AG10803 (cell line): Measurements from ENCODE around the gene PDGFA.

Source experiments
- DNase-seq: peaks from one replicate; pipeline ENCODE4 v3.0.0; 2010; ENCODE audit warnings: low read depth
- H3K4me3 ChIP-seq: 2 replicates; pipeline ENCODE4 v1.5.1; 2011; ENCODE audit warnings: mild to moderate bottlenecking, low read length, control low read depth
- TF ChIP-seq, protein P1 (sequence below): conservative IDR thresholded peaks from 2 replicates; pipeline ENCODE4 v1.5.1; 2011; ENCODE audit warnings: mild to moderate bottlenecking, low read length, control low read depth, inconsistent platforms

PDGFA gene

DNA sequence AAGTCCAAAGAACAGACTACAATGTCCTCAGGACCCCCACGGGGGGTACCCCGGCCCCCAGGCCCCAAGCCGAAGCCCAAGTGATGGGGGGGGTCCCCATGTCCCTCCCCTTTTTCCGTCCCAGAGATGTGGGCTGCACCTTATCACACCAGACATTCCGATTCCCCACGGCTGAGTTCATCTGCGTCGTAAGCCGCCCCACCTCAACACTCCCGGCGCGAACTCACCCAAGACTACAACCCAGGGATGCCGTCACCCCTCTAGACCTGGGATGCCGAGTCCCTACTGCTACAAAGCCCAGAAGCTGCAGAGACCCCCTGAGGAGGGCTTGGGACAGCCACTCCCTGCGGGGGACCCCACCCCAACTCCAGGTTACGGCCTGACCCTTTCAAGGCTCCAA is 14.5 kb downstream of the PDGFA start:
- TF ChIP-seq, protein P1, sequence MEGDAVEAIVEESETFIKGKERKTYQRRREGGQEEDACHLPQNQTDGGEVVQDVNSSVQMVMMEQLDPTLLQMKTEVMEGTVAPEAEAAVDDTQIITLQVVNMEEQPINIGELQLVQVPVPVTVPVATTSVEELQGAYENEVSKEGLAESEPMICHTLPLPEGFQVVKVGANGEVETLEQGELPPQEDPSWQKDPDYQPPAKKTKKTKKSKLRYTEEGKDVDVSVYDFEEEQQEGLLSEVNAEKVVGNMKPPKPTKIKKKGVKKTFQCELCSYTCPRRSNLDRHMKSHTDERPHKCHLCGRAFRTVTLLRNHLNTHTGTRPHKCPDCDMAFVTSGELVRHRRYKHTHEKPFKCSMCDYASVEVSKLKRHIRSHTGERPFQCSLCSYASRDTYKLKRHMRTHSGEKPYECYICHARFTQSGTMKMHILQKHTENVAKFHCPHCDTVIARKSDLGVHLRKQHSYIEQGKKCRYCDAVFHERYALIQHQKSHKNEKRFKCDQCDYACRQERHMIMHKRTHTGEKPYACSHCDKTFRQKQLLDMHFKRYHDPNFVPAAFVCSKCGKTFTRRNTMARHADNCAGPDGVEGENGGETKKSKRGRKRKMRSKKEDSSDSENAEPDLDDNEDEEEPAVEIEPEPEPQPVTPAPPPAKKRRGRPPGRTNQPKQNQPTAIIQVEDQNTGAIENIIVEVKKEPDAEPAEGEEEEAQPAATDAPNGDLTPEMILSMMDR: no peak
- no peak for DNase-seq
- no peak overlapping the region for H3K4me3 ChIP-seq

DNA sequence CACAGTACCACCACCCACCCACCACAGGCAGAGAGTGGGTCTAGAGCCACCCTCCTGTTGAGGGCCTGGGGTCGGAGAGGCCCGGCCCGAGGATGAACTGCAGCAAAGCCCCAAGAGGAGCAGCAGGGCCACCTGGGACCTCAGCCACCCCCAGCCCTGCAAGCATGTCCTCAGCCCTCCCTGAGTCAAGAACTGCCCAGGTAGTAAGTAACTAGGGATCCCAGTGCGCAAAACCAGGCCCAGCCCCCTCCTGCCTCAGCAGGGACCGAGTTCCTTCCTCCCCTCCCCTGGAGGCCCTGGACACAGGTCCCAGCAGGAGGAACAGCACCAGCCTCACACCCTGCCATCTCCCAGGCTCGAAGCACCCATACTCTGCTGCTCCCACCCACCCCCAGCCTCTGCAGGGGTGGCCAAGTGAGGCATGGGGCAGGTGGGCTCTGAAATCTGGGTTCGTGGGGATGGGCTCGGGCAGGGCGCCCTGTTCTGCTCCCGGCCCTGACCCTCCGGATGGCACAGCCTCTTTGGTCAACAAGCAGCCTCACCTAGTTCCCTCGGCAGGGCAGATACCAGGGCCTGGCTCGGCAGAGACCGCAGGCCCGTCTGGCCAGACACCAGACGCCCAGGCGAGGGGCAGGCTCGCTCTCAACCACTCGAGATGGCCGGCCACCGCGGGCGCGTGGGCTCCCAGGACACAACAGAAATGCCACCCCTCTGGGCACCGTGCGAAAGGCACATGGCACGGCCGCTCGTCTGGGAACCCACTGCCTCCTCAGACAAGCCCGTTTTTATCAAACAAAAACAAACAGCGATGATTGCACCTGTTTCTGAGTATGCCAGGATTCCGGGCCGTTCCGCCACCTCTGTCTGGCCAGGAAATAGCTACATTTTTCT is 15.2 kb downstream of the PDGFA start:
- no peak overlapping the region for H3K4me3 ChIP-seq
- TF ChIP-seq, protein P1: no peak
- DNase-seq: no peak

- TF ChIP-seq, protein P1: no peak
- H3K4me3 ChIP-seq: no peak overlapping the region
- DNase-seq: no peak
Observed at GRCh38 chr7:503575-504111, 16.0 kb downstream of the PDGFA start.

DNA sequence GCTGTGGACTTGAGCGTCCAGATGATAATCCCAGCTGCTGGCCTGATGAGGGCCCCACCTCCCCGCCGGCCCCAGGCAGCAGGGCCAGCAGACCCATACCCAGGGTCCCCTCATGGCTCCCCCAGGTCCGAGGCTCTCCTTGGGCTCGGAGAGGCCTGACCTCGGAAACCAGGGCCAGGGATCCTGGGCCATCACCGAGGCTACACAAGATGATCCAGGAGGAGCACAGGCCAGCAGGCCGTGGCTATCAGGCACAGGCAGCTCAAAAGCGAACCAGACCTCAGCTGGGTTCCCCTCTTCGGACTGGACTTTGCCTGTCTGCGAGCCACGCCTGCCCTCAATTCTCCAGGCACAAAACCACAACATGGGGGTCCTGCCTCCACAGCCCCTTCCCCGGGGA is 17.4 kb downstream of the PDGFA start:
- TF ChIP-seq, protein P1: no peak
- H3K4me3 ChIP-seq: no peak overlapping the region
- no peak for DNase-seq

GRCh38 chr7:501526-501925 is 18.1 kb downstream of the PDGFA start:
- H3K4me3 ChIP-seq: no peak overlapping the region
- TF ChIP-seq, protein P1: no peak
- DNase-seq: no peak

- H3K4me3 ChIP-seq: no peak overlapping the region
- TF ChIP-seq, protein P1: no peak
- DNase-seq: no peak
Observed at GRCh38 chr7:500521-501420, 18.9 kb downstream of the PDGFA start.
